Lower leg skin (tissue), 3 donors: ENCODE measurements around the gene SENP8.

Experiments used
- CTCF ChIP-seq, 3 donors: fragments of 450-650 bp; IDR thresholded peaks; one replicate each; pipeline ENCODE4 v1.5.1; 2016; ENCODE audit warnings: antibody characterized with exemption in 3 of 3, mild to moderate bottlenecking in 3 of 3, moderate library complexity in 2 of 3
- POLR2A ChIP-seq, 2 donors: fragments of 450-650 bp; IDR thresholded peaks; one replicate each; pipeline ENCODE4 v1.6.1; 2016 to 2017; ENCODE audit warnings: antibody characterized with exemption in 2 of 2, mild to moderate bottlenecking in 1 of 2, moderate library complexity in 1 of 2

- TF ChIP-seq CTCF (IDR thresholded peaks at IDR 0.05) (no peak), POLR2A (IDR thresholded peaks at IDR 0.05) (no peak)
Measured at GRCh38 chr15:72112805-72113204, 5.4 kb upstream of the SENP8 start.
